ENCODE results near the gene ROCK2.

Gene ROCK2

GRCh38 chr2:11344342-11344955 lies at the start of gene ROCK2:
TSS of gene ROCK2 (minus strand) at chr2:11344636. CDS start at chr2:11344136, 500 bp downstream.
- Mint-ChIP-seq H3K4me3 (peak within 1 kb of the TSS; percentile 100), H3K36me3 (peaks cover 8% of the 10 kb centered on the region), H3K4me1 (peaks cover 28% of the 10 kb centered on the region), H3K27ac (peak within 1 kb of the TSS; percentile 90), H3K27me3 (peaks cover 16% of the 10 kb centered on the region), H3K9me3 (no peaks in the 10 kb centered on the region)
- DNase-seq: peak; percentile 75
- CTCF ChIA-PET: interaction anchor here (1.0 to 1.9 kb wide), 2 partner anchors 74 to 215 kb away, joined by 3 to 4 read pairs; no protein-coding TSS in a partner anchor

- Mint-ChIP-seq H3K4me1 (no peaks in the 10 kb centered on the region), H3K27me3 (peaks cover under 1% of the 10 kb centered on the region), H3K27ac (no peak overlapping the region), H3K36me3 (no peaks in the 10 kb centered on the region), H3K4me3 (no peak overlapping the region), H3K9me3 (no peaks in the 10 kb centered on the region)
- no peak for DNase-seq
- CTCF ChIA-PET: interaction anchor here (1.1 kb wide), 1 partner anchor 17 kb away, joined by 3 read pairs; no protein-coding TSS in a partner anchor
Measured at GRCh38 chr2:11393711-11394236, 49.3 kb upstream of the ROCK2 start.

DNA sequence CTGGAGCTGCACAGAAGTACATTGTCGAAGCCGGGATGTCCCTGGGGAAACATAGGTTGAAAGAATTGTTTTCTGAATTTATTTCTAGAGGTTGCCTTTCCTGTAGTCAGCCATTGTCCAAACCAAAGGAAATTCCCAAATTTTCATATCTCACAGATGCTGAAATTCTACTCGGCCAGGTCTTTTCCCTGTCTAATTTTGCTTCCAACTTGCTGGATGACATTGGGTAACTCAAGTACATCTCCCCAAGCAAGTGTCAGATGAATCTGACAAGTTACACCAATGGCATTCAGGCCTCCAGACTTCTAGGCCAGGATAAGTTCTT lies 47.5 kb upstream of the ROCK2 start:
- Mint-ChIP-seq H3K4me3 (no peak overlapping the region), H3K36me3 (no peaks in the 10 kb centered on the region), H3K9me3 (no peaks in the 10 kb centered on the region), H3K27ac (no peak overlapping the region), H3K4me1 (no peaks in the 10 kb centered on the region), H3K27me3 (peaks cover 4% of the 10 kb centered on the region)
- CTCF ChIA-PET: no interaction called here
- DNase-seq: no peak

GRCh38 chr2:11390399-11390658 lies 45.9 kb upstream of the ROCK2 start:
- H3K4me1 Mint-ChIP-seq: no peaks in the 10 kb centered on the region
- DNase-seq: no peak
- H3K4me3 Mint-ChIP-seq: no peak overlapping the region
- CTCF ChIA-PET: no interaction called here
- peaks cover 4% of the 10 kb centered on the region for H3K27me3 Mint-ChIP-seq
- no peaks in the 10 kb centered on the region for H3K36me3 Mint-ChIP-seq
- no peaks in the 10 kb centered on the region for H3K9me3 Mint-ChIP-seq
- no peak overlapping the region for H3K27ac Mint-ChIP-seq

DNA sequence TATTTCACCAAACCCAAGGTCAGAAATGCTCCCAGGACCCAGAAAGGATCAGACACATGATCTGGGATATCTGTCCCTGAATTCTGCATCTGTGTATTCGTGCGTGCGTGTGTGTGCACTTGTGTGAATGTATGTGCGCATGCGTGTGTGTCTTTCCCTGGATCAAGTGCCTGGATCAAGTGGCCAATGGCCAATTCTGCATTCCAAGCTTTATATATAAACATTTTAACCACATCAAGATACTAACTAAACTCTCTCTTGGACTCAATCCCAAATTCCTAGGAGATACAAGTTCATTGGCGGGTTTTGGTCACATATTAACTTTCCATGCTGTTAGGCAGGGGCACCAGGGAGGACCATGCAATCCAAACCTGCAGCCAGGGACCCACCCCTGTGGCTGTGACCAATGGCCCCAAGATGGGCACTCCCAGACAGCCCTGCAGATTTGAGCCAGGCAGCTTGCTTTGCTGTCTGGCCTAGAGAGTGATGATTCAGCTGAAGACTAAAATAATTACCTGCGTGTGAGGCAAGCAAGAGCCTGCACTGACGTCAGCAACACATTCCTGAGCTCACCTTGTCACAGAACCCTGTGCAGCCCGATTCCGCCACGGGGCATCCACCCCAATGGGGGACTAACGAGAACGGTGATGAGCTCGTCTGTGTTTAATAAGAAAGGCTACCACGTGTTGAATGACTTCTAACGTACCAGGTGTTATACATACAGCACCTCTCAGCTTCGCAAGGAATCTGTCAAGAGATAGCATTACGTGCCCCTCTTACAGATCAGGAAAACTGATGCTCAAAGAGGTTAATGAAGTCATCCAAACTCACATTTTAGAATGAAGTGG lies 45.3 kb upstream of the ROCK2 start:
- H3K9me3 Mint-ChIP-seq: no peaks in the 10 kb centered on the region
- CTCF ChIA-PET: no interaction called here
- H3K4me3 Mint-ChIP-seq: no peak overlapping the region
- H3K4me1 Mint-ChIP-seq: no peaks in the 10 kb centered on the region
- no peaks in the 10 kb centered on the region for H3K36me3 Mint-ChIP-seq
- no peak for DNase-seq
- peaks cover 4% of the 10 kb centered on the region for H3K27me3 Mint-ChIP-seq
- no peak overlapping the region for H3K27ac Mint-ChIP-seq

DNA sequence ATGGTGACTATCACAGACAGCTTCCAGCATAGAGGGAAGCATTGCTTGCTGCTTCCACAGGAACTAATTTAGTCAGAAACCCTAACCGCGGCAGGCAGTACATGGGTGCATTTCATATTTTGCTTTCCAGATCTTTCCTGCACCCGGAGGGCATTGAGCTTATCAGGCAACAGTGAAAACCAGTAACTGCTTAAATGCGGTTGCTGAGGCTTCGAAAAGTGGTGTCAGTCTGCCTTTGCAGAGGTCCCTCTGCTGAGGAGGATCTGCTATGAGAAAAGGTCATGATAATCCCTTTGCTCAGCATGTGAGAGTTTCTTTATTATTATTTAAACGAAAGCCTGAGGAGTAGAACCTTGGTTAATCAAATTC lies 44.6 kb upstream of the ROCK2 start:
- no peak for DNase-seq
- Mint-ChIP-seq H3K4me3 (no peak overlapping the region), H3K36me3 (no peaks in the 10 kb centered on the region), H3K27me3 (peaks cover 4% of the 10 kb centered on the region), H3K4me1 (no peaks in the 10 kb centered on the region), H3K27ac (no peak overlapping the region), H3K9me3 (no peaks in the 10 kb centered on the region)
- CTCF ChIA-PET: no interaction called here

DNA sequence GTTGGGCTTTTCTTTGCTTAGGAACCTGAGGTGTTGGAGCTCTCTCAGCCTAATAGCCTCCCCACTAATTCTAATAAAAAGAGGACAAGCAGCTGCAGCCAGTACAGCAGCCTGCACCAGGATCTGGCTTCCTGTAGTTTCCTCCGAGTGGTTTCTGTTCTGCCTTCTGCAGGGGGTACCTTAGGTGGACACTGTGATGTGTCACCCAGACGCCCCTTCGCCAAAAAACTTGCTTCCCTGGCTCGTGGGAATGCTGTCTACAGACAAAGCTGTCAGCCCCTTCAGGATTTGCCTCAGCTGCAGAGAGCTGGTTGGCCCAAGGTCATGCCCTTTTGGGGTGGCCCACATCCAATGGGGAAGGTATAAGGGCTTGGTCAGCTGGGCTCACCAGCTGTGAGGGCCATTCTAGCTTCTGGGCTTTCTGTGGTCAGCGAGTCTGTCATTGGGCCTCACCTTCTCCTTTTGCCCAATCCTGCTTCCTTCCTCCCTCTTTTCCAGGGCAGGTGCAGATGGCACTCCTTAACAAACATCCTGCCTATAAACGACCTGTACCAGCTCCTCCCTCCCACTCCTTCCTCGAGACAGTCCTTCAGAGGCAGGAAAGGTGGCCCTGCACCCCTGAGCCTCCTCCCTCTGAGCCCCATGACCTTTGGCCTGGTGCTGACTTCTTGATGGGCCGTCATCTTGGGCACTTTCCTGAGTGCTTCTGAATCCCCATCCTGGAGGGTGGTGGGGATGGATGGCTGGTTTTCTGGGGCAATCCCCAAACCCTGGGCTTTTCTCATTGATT lies 44.0 kb upstream of the ROCK2 start:
- CTCF ChIA-PET: no interaction called here
- no peaks in the 10 kb centered on the region for H3K9me3 Mint-ChIP-seq
- H3K4me1 Mint-ChIP-seq: no peaks in the 10 kb centered on the region
- H3K27ac Mint-ChIP-seq: no peak overlapping the region
- peaks cover 4% of the 10 kb centered on the region for H3K27me3 Mint-ChIP-seq
- H3K36me3 Mint-ChIP-seq: no peaks in the 10 kb centered on the region
- H3K4me3 Mint-ChIP-seq: no peak overlapping the region
- DNase-seq: no peak

- H3K27ac Mint-ChIP-seq: no peak overlapping the region
- H3K36me3 Mint-ChIP-seq: no peaks in the 10 kb centered on the region
- no peaks in the 10 kb centered on the region for H3K9me3 Mint-ChIP-seq
- DNase-seq: no peak
- H3K4me1 Mint-ChIP-seq: no peaks in the 10 kb centered on the region
- peaks cover 4% of the 10 kb centered on the region for H3K27me3 Mint-ChIP-seq
- H3K4me3 Mint-ChIP-seq: no peak overlapping the region
- CTCF ChIA-PET: no interaction called here
Measured at GRCh38 chr2:11387843-11388242, 43.4 kb upstream of the ROCK2 start.

DNA sequence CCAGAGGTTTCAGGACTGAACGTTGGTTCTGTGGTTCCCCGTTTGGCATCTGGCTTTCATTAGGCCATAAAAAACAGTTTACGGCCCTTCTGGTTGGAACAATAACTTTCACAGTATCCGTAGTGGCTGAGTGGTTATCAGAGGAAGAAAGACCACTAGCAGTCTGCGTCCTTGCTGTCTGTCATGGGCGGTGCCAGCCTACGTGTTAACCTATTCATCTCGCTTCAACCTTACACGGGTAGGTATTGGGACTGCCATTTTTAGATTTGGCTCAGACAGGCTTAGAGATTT lies 42.6 kb upstream of the ROCK2 start:
- Mint-ChIP-seq H3K27me3 (peaks cover 4% of the 10 kb centered on the region), H3K4me1 (no peaks in the 10 kb centered on the region), H3K4me3 (no peak overlapping the region), H3K27ac (no peak overlapping the region), H3K36me3 (no peaks in the 10 kb centered on the region), H3K9me3 (no peaks in the 10 kb centered on the region)
- CTCF ChIA-PET: interaction anchor here (0.5 kb wide), 1 partner anchor 659 kb away, joined by 3 read pairs; no protein-coding TSS in a partner anchor
- no peak for DNase-seq

- Mint-ChIP-seq H3K27ac (no peak overlapping the region), H3K9me3 (no peaks in the 10 kb centered on the region), H3K4me3 (no peak overlapping the region), H3K36me3 (no peaks in the 10 kb centered on the region), H3K4me1 (peaks cover 5% of the 10 kb centered on the region), H3K27me3 (peaks cover 4% of the 10 kb centered on the region)
- CTCF ChIA-PET: no interaction called here
- no peak for DNase-seq
Measured at GRCh38 chr2:11385847-11386246, 41.4 kb upstream of the ROCK2 start.

DNA sequence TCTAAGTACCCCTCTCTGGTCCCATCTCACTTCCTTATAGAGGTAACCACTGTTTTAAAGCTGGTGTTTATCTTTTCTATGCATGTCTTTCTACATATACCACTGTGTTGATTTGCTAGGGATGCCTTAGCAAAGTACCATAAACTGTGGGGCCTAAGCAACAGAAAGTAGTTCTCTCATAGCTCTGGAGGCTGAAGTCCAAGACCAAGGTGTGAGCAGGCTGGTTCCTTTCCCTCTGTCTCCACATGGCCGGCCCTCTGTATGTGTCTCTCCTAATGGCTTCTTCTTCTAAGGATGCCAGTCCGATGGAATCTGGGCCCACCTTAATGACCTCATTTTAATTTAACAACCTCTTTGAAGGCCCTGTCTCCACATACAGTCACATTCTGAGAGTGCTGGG lies 40.8 kb upstream of the ROCK2 start:
- CTCF ChIA-PET: interaction anchor here (1.5 kb wide), 1 partner anchor 553 kb away, joined by 3 read pairs; no protein-coding TSS in a partner anchor
- Mint-ChIP-seq H3K9me3 (no peaks in the 10 kb centered on the region), H3K4me1 (peaks cover 5% of the 10 kb centered on the region), H3K27ac (no peak overlapping the region), H3K4me3 (no peak overlapping the region), H3K36me3 (no peaks in the 10 kb centered on the region), H3K27me3 (peaks cover 4% of the 10 kb centered on the region)
- no peak for DNase-seq

DNA sequence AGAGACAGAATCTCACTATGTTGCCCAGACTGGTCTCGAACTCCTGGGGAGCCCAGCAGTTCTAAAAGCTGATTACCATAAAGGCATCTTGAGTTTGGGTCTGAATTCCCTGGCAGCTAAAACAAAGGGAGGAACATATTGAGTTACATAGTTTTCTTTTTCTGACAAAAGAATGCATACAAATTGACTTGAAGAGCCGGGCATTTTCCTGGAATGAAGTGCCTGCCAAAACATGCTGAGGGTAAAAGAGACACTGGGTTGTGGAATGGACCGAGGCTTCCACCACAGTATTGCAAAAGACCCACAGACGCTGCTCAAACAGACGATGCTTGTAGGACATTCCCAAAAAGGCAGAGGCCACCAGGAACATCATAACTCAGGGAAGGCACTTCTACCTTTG lies 35.1 kb upstream of the ROCK2 start:
- CTCF ChIA-PET: no interaction called here

GRCh38 chr2:11377928-11378545 lies 33.6 kb upstream of the ROCK2 start:
- no peak overlapping the region for H3K4me3 Mint-ChIP-seq
- H3K9me3 Mint-ChIP-seq: no peaks in the 10 kb centered on the region
- H3K27me3 Mint-ChIP-seq: peaks cover 6% of the 10 kb centered on the region
- CTCF ChIA-PET: no interaction called here
- no peak for DNase-seq
- H3K36me3 Mint-ChIP-seq: no peaks in the 10 kb centered on the region
- H3K27ac Mint-ChIP-seq: no peak overlapping the region
- H3K4me1 Mint-ChIP-seq: peaks cover 5% of the 10 kb centered on the region

More for the DNA sequence above, 35.1 kb upstream of the ROCK2 start:
- H3K36me3 Mint-ChIP-seq: no peaks in the 10 kb centered on the region
- no peaks in the 10 kb centered on the region for H3K9me3 Mint-ChIP-seq
- H3K27ac Mint-ChIP-seq: no peak overlapping the region
- peaks cover 5% of the 10 kb centered on the region for H3K4me1 Mint-ChIP-seq
- no peaks in the 10 kb centered on the region for H3K27me3 Mint-ChIP-seq
- no peak overlapping the region for H3K4me3 Mint-ChIP-seq
- no peak for DNase-seq

DNA sequence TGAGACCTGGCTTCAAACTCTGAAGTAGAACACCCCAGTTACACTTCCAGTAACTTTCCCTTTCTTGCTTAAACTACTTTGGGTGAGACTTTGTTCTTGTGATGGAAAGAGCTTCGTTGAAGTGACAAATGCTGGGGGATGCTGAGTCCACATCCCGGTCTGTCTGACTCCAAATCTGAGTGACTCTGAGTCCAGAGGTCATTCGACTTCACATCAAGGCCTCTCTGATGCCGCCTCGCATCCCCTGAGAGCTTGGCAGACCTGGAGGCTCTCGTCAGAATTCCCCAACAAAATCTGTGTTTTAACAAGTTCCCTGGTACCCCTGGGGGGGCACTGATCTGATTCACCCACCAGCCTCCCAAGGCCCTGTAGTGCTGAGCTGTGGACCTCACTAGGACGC lies 31.6 kb upstream of the ROCK2 start:
- H3K9me3 Mint-ChIP-seq: no peaks in the 10 kb centered on the region
- peaks cover 1% of the 10 kb centered on the region for H3K4me1 Mint-ChIP-seq
- peaks cover 6% of the 10 kb centered on the region for H3K27me3 Mint-ChIP-seq
- H3K4me3 Mint-ChIP-seq: no peak overlapping the region
- H3K36me3 Mint-ChIP-seq: no peaks in the 10 kb centered on the region
- no peak overlapping the region for H3K27ac Mint-ChIP-seq
- CTCF ChIA-PET: no interaction called here
- no peak for DNase-seq
